GM08714 (cell line): ENCODE results near the gene VMO1.
A peak's percentile ranks its signal among the peaks of the same experiment; 100 is the strongest.

Source experiments
- H3K4me3 ChIP-seq: fragments of 200-500 bp; sonication (Bioruptor generic); 2 replicates; pipeline ENCODE4 v1.5.1; 2014; ENCODE audit warnings: mild to moderate bottlenecking, low read length, inconsistent platforms
- ZNF274 ChIP-seq: IDR thresholded peaks from 2 replicates; pipeline ENCODE4 v1.6.1; 2012; ENCODE audit warnings: mild to moderate bottlenecking, low read depth, low read length

Gene VMO1

GRCh38 chr17:4759776-4760236, 26.4 kb downstream of the VMO1 start:
- TF ChIP-seq ZNF274: no peak
- H3K4me3 ChIP-seq: no peak overlapping the region

GRCh38 chr17:4753392-4753791, 32.8 kb downstream of the VMO1 start:
- no peak for TF ChIP-seq ZNF274

GRCh38 chr17:4751932-4752331, 34.2 kb downstream of the VMO1 start:
- no peak for TF ChIP-seq ZNF274
- no peak overlapping the region for H3K4me3 ChIP-seq

More at GRCh38 chr17:4753392-4753791, 32.8 kb downstream of the VMO1 start:
- H3K4me3 ChIP-seq: no peak overlapping the region

- no peak overlapping the region for H3K4me3 ChIP-seq
- TF ChIP-seq ZNF274: no peak
Observed at GRCh38 chr17:4750606-4751005, 35.6 kb downstream of the VMO1 start.

GRCh38 chr17:4748686-4749085, 37.5 kb downstream of the VMO1 start:
- H3K4me3 ChIP-seq: no peak overlapping the region
- TF ChIP-seq ZNF274: no peak

- no peak for TF ChIP-seq ZNF274
- H3K4me3 ChIP-seq: no peak overlapping the region; the same call in 1 of the 2 replicates
Observed at GRCh38 chr17:4747847-4748246, 38.3 kb downstream of the VMO1 start.

- TF ChIP-seq ZNF274: no peak
- H3K4me3 ChIP-seq: no peak overlapping the region
Observed at GRCh38 chr17:4744999-4745969, 40.9 kb downstream of the VMO1 start.

- no peak for TF ChIP-seq ZNF274
- no peak overlapping the region for H3K4me3 ChIP-seq
Observed at GRCh38 chr17:4743898-4744297, 42.3 kb downstream of the VMO1 start.

- H3K4me3 ChIP-seq: no peak overlapping the region
- no peak for TF ChIP-seq ZNF274
Observed at GRCh38 chr17:4743216-4743615, 42.9 kb downstream of the VMO1 start.

GRCh38 chr17:4742629-4743028, 43.5 kb downstream of the VMO1 start:
- TF ChIP-seq ZNF274: no peak
- no peak overlapping the region for H3K4me3 ChIP-seq

GRCh38 chr17:4742133-4742532, 44.0 kb downstream of the VMO1 start:
- TF ChIP-seq ZNF274: no peak
- H3K4me3 ChIP-seq: no peak overlapping the region

- TF ChIP-seq ZNF274: no peak
- H3K4me3 ChIP-seq: no peak overlapping the region
Observed at GRCh38 chr17:4741544-4741943, 44.6 kb downstream of the VMO1 start.

- H3K4me3 ChIP-seq: no peak overlapping the region
- TF ChIP-seq ZNF274: no peak
Observed at GRCh38 chr17:4740584-4740983, 45.6 kb downstream of the VMO1 start.

GRCh38 chr17:4740025-4740351, 46.2 kb downstream of the VMO1 start:
- no peak for TF ChIP-seq ZNF274
- peak overlapping the region; percentile 70; the same call in 1 of the 2 replicates for H3K4me3 ChIP-seq
